Hepatocyte (in vitro differentiated cells): ENCODE measurements around the gene SLC22A31.

ENCODE experiments used
- CTCF ChIP-seq: fragments of 200-600 bp; sonication (generic); IDR thresholded peaks from 2 replicates; pipeline ENCODE4 v1.5.1; 2016; ENCODE audit warnings: antibody characterized with exemption, mild to moderate bottlenecking; ENCODE audit not compliant: poor library complexity
- EZH2phosphoT487 ChIP-seq: fragments of 200-600 bp; sonication (generic); IDR thresholded peaks from one replicate; pipeline ENCODE4 v1.6.1; 2018; ENCODE audit warnings: antibody characterized with exemption, mild to moderate bottlenecking, low read depth, moderate library complexity; ENCODE audit not compliant: unreplicated experiment, severe bottlenecking

DNA sequence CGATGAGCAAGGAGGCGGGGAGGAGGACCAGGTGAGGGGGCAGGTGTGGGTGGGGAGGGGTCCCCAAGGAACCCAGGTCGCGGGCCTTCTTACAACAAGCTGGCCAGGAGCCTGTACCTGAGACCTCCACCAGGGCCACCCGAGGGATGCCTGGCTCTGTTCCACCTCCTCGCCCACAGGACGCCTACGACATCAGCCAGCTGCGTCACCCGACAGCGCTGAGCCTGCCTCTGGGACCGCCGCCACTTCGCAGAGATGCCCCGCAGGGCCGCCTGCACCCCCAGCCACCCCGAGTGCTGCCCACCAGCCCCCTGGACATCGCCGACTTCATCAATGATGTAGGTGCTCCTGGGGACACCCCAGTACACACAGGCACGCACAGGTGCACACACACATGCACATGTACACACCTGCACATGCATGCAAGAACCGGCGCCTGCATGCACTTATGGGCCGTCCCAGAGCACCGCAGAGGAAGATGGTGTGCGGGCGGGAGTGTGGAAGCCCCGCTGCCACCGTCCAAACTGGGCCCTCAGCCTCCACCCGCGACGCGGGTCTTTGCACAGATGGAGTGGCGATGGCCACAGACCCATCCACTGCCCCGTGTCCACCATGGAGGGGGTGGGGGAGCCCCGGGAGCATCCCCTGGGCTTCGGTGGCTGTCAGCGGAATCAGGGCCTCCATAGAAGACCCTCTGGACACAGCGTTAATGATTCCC, 6.6 kb downstream of the SLC22A31 start:
- TF ChIP-seq EZH2phosphoT487 (no peak), CTCF (no peak)
